GM23338 (cell line): ENCODE measurements around the gene EIF3L. TPM values are rescaled to one million over a fixed set of nuclear protein-coding genes. Genes with fewer than 3 reads are reported as not detected.
A peak's percentile ranks its signal among the peaks of the same experiment; 100 is the strongest.

Source experiments
- ATAC-seq: fragments of 200-7000 bp; cut with Tn5 transposase; 3 replicates; pipeline ENCODE4 v1.9.1; 2020
- DNase-seq: peaks from one replicate; pipeline ENCODE4 v3.0.0-alpha.2; 2015; ENCODE audit warnings: low spot score
- H2AFZ ChIP-seq: fragments of 200-600 bp; sonication (generic); 2 replicates; pipeline ENCODE4 v1.8.0; 2016; ENCODE audit warnings: antibody characterized with exemption, mild to moderate bottlenecking, moderate library complexity
- H3F3A ChIP-seq: fragments of 200-600 bp; sonication (generic); replicated peaks from 2 replicates; pipeline ENCODE4 v1.8.0; 2017; ENCODE audit warnings: antibody characterized with exemption, mixed run types, low read depth
- H3K27ac ChIP-seq: fragments of 200-600 bp; sonication (generic); 2 replicates; pipeline ENCODE4 v1.6.1; 2016; ENCODE audit warnings: low read depth
- H3K27me3 ChIP-seq: fragments of 200-600 bp; sonication (generic); 2 replicates; pipeline ENCODE4 v1.8.0; 2016; ENCODE audit warnings: mild to moderate bottlenecking, mixed run types, moderate library complexity; ENCODE audit not compliant: insufficient read depth
- H3K36me3 ChIP-seq: fragments of 200-600 bp; sonication (generic); 2 replicates; pipeline ENCODE4 v1.8.0; 2016; ENCODE audit warnings: mild to moderate bottlenecking; ENCODE audit not compliant: insufficient read depth
- H3K4me1 ChIP-seq: fragments of 200-600 bp; sonication (generic); 2 replicates; pipeline ENCODE4 v1.8.0; 2016; ENCODE audit warnings: mild to moderate bottlenecking, moderate library complexity; ENCODE audit not compliant: insufficient read depth
- H3K4me2 ChIP-seq: fragments of 200-600 bp; sonication (generic); 2 replicates; pipeline ENCODE4 v1.7.1; 2017; ENCODE audit warnings: mixed run types
- H3K4me3 ChIP-seq: fragments of 200-600 bp; sonication (generic); 2 replicates; pipeline ENCODE4 v1.6.1; 2016; ENCODE audit warnings: mixed run types
- H3K79me2 ChIP-seq: fragments of 200-600 bp; sonication (generic); replicated peaks from 2 replicates; pipeline ENCODE4 v1.8.0; 2017; ENCODE audit warnings: mild to moderate bottlenecking; ENCODE audit not compliant: insufficient read depth
- H3K9me2 ChIP-seq: fragments of 200-600 bp; sonication (generic); 2 replicates; pipeline ENCODE4 v1.8.0; 2017; ENCODE audit not compliant: insufficient read depth
- H4K20me1 ChIP-seq: fragments of 200-600 bp; sonication (generic); replicated peaks from 2 replicates; pipeline ENCODE4 v1.8.0; 2017; ENCODE audit warnings: mild to moderate bottlenecking; ENCODE audit not compliant: insufficient read depth
- H3K27ac Mint-ChIP-seq: 2 replicates; pipeline ENCODE4 v1.8.0; 2020; ENCODE audit warnings: inconsistent platforms, mild to moderate bottlenecking, moderate library complexity, mixed read lengths
- H3K27me3 Mint-ChIP-seq: 3 replicates; pipeline ENCODE4 v1.8.0; 2022; ENCODE audit warnings: low read depth, mild to moderate bottlenecking, moderate library complexity, mixed read lengths, inconsistent platforms; ENCODE audit not compliant: insufficient read depth, poor library complexity
- H3K36me3 Mint-ChIP-seq: 3 replicates; pipeline ENCODE4 v1.8.0; 2021; ENCODE audit warnings: low read depth, mild to moderate bottlenecking, inconsistent platforms, moderate library complexity, mixed read lengths
- H3K4me1 Mint-ChIP-seq: 3 replicates; pipeline ENCODE4 v1.8.0; 2020; ENCODE audit warnings: mild to moderate bottlenecking, inconsistent platforms, mixed read lengths
- H3K4me3 Mint-ChIP-seq: 3 replicates; pipeline ENCODE4 v1.8.0; 2021; ENCODE audit warnings: moderate library complexity, mild to moderate bottlenecking, inconsistent platforms, mixed read lengths
- H3K9me3 Mint-ChIP-seq: 3 replicates; pipeline ENCODE4 v1.8.0; 2020; ENCODE audit warnings: moderate library complexity, mild to moderate bottlenecking, inconsistent platforms, mixed read lengths
- CREB1 ChIP-seq: fragments of 250-450 bp; sonication (Bioruptor Pico); IDR thresholded peaks from 2 replicates; pipeline ENCODE4 v1.5.0; 2020; ENCODE audit warnings: low read depth, mild to moderate bottlenecking, moderate library complexity
- CTCF ChIP-seq, 2 experiments: fragments of 200-600 bp in 1 of 2; sonication (generic) in 1 of 2; conservative IDR thresholded peaks; 2 replicates each; pipeline versions ENCODE4 v1.5.1 to v1.6.1; 2016 to 2017; ENCODE audit warnings: antibody characterized with exemption in 2 of 2, low read depth in 2 of 2, mild to moderate bottlenecking in 2 of 2, moderate library complexity in 1 of 2
- ETS1 ChIP-seq: IDR thresholded peaks from 2 replicates; pipeline ENCODE4 v1.6.1; 2016; ENCODE audit warnings: antibody characterized with exemption
- EZH2 ChIP-seq: fragments of 200-600 bp; sonication (generic); IDR thresholded peaks from one replicate; pipeline ENCODE4 v1.8.0; 2017; ENCODE audit warnings: antibody characterized with exemption, mild to moderate bottlenecking, low read depth; ENCODE audit not compliant: unreplicated experiment
- EZH2phosphoT487 ChIP-seq: fragments of 200-600 bp; sonication (generic); IDR thresholded peaks from one replicate; pipeline ENCODE4 v1.8.1; 2018; ENCODE audit warnings: antibody characterized with exemption; ENCODE audit not compliant: unreplicated experiment
- JUNB ChIP-seq: IDR thresholded peaks from one replicate; pipeline ENCODE4 v1.6.1; 2016; ENCODE audit warnings: antibody characterized with exemption; ENCODE audit not compliant: unreplicated experiment
- NANOG ChIP-seq: IDR thresholded peaks from 2 replicates; pipeline ENCODE4 v1.6.1; 2016; ENCODE audit warnings: antibody characterized with exemption, borderline replicate concordance
- POLR2AphosphoS5 ChIP-seq: IDR thresholded peaks from 2 replicates; pipeline ENCODE4 v1.6.1; 2016; ENCODE audit warnings: antibody characterized with exemption, low read depth
- REST ChIP-seq: IDR thresholded peaks from one replicate; pipeline ENCODE4 v1.6.1; 2018; ENCODE audit warnings: antibody characterized with exemption; ENCODE audit not compliant: unreplicated experiment
- STAT1 ChIP-seq: IDR thresholded peaks from one replicate; pipeline ENCODE4 v1.6.1; 2016; ENCODE audit warnings: antibody characterized with exemption; ENCODE audit not compliant: unreplicated experiment
- ZNF114 ChIP-seq: fragments of 250-450 bp; sonication (Bioruptor Pico); IDR thresholded peaks from 2 replicates; pipeline ENCODE4 v1.5.0; 2020; ENCODE audit warnings: mild to moderate bottlenecking, moderate library complexity
- ZNF331 ChIP-seq: fragments of 250-450 bp; sonication (Bioruptor Pico); IDR thresholded peaks from 2 replicates; pipeline ENCODE4 v1.5.0; 2020; ENCODE audit warnings: low read depth, mild to moderate bottlenecking, moderate library complexity
- ZNF462 ChIP-seq: fragments of 250-450 bp; sonication (Bioruptor Pico); IDR thresholded peaks from 2 replicates; pipeline ENCODE4 v1.5.0; 2020; ENCODE audit warnings: mild to moderate bottlenecking, moderate library complexity
- polyA plus RNA-seq: library from polyadenylated mRNA; unstranded; fragments of >200 nt; fragmentation: Nextera tagmentation; extraction: Ambion mirVana; gene quantifications from 2 replicates; pipeline ENCODE4 v1.2.1, GENCODE V29; 2016
- total RNA-seq: library from RNA; depleted of rRNA; stranded (reverse); fragments of >200 nt; shearing (Covaris generic); gene quantifications from 2 replicates; pipeline ENCODE4 v1.2.3, GENCODE V29; 2014

The EIF3L gene
- total and polyA plus RNA-seq, 2 experiments from 2014 or later, result 430 to 459 TPM

GRCh38 chr22:37807410-37808293 lies 41.6 kb upstream of the EIF3L start, which contains the start of gene GCAT:
Gene GCAT (plus strand): TSS chr22:37807934. CDS start chr22:37807968, 34 bp downstream.
- ATAC-seq, result peak; percentile 84
- peaks cover 25% of the 10 kb centered on the region for H3K4me1 ChIP-seq
- peak within 1 kb of the TSS; percentile 83 for H3K27ac Mint-ChIP-seq
- H3K27me3 ChIP-seq, result peaks cover 63% of the 10 kb centered on the region
- H3K36me3 Mint-ChIP-seq, result peaks cover 2% of the 10 kb centered on the region; the same call in 1 of the 3 replicates
- H3K9me3 Mint-ChIP-seq, result no peaks in the 10 kb centered on the region; the same call in 2 of the 3 replicates
- no peak within 1 kb of the TSS; the same call in 1 of the 2 replicates for H3K27ac ChIP-seq
- peak within 1 kb of the TSS; percentile 86 for H3K4me3 ChIP-seq
- H3K4me1 Mint-ChIP-seq, result peaks cover 28% of the 10 kb centered on the region
- no peak for TF ChIP-seq EZH2phosphoT487
- TF ChIP-seq REST, result peak; percentile 50
- TF ChIP-seq POLR2AphosphoS5, result peak; percentile 93
- no peak for TF ChIP-seq ZNF114 (CRISPR knock-in tag)
- no peak for TF ChIP-seq EZH2
- TF ChIP-seq ZNF331 (CRISPR knock-in tag), result no peak
- TF ChIP-seq NANOG, result no peak
- no peak for TF ChIP-seq JUNB
- TF ChIP-seq STAT1, result no peak
- TF ChIP-seq ZNF462, result no peak
- no peak for TF ChIP-seq CTCF (conservative IDR thresholded peaks at IDR 0.05; ENCODE audit: low read depth in 2 of 2)
- peak; percentile 87 for TF ChIP-seq CREB1
- TF ChIP-seq ETS1, result no peak
- H2AFZ ChIP-seq, result peak within 1 kb of the TSS; percentile 94
- peaks cover 52% of the 10 kb centered on the region for H3K27me3 Mint-ChIP-seq
- peaks cover 5% of the 10 kb centered on the region for H4K20me1 ChIP-seq
- H3F3A ChIP-seq, result peaks cover 20% of the 10 kb centered on the region
- no peaks in the 10 kb centered on the region for H3K9me2 ChIP-seq
- peak within 1 kb of the TSS; percentile 89 for H3K4me3 Mint-ChIP-seq
- peak; percentile 99 for DNase-seq
- peak within 1 kb of the TSS; percentile 100 for H3K4me2 ChIP-seq
- H3K79me2 ChIP-seq, result 0 out of 2 replicates have a peak, but pooled peaks cover 6% of the 10 kb centered on the region
- no peaks in the 10 kb centered on the region for H3K36me3 ChIP-seq
